B cell (primary cell): ENCODE data around the gene C19orf85. TPM values are rescaled to one million over a fixed set of nuclear protein-coding genes. Genes with fewer than 3 reads are reported as not detected.

Experiments used
- ATAC-seq: fragments of 200-7000 bp; cut with Tn5 transposase; one replicate; pipeline ENCODE4 v1.10.0; 2021; ENCODE audit warnings: low read depth, mild to moderate bottlenecking, moderate number of reproducible peaks, moderate library complexity
- CTCF ChIA-PET: fragments of 350-600 bp; sonication (Branson Sonifier 250); formaldehyde crosslinking; loops from one replicate; lab custom pipeline; 2021; ENCODE audit warnings: antibody characterized with exemption, inconsistent platforms; lab: Charles Lee
- POLR2A ChIA-PET: fragments of 350-600 bp; sonication (Branson Sonifier 250); formaldehyde crosslinking; loops from one replicate; lab custom pipeline; 2021; ENCODE audit warnings: antibody characterized with exemption; lab: Charles Lee
- DNase-seq: peaks from one replicate; pipeline ENCODE4 v3.0.0; 2013
- H2AFZ ChIP-seq: 2 replicates; pipeline ENCODE4 v1.6.1; 2012; ENCODE audit warnings: mild to moderate bottlenecking, low read depth, low read length; ENCODE audit not compliant: insufficient read depth, poor library complexity, severe bottlenecking
- H3K27ac ChIP-seq, 2 donors: 1 replicate in 1 of 2; 2 replicates in 1 of 2; pipeline ENCODE4 v1.5.1; 2012 to 2013; ENCODE audit warnings: low read length in 2 of 2, mild to moderate bottlenecking in 2 of 2, moderate library complexity in 1 of 2
- H3K27me3 ChIP-seq, 4 experiments: fragments of 200-600 bp in 1 of 4; sonication (generic) in 1 of 4; replicated peaks in 1 of 4; 1 replicate in 2 of 4; 2 replicates in 2 of 4; pipeline versions ENCODE4 v1.6.1 to v1.7.0; 2013 to 2016; ENCODE audit warnings: low read length in 3 of 4, mild to moderate bottlenecking in 2 of 4, mixed read lengths in 1 of 4, moderate library complexity in 1 of 4; ENCODE audit not compliant: insufficient read depth in 4 of 4, control insufficient read depth in 3 of 4; ENCODE audit errors: control extremely low read depth in 1 of 4
- H3K36me3 ChIP-seq, 2 experiments: replicated peaks in 1 of 2; 1 replicate in 1 of 2; 2 replicates in 1 of 2; pipeline versions ENCODE4 v1.6.1 to v1.7.1; 2013; ENCODE audit warnings: low read length in 1 of 2; ENCODE audit not compliant: insufficient read depth in 2 of 2, control insufficient read depth in 1 of 2; ENCODE audit errors: control extremely low read depth in 1 of 2, extremely low read depth in 1 of 2
- H3K4me1 ChIP-seq, 2 donors: fragments of 200-600 bp in 1 of 2; sonication (generic) in 1 of 2; 1 replicate in 1 of 2; 2 replicates in 1 of 2; pipeline versions ENCODE4 v1.5.1 to v1.6.1; 2013 to 2017; ENCODE audit warnings: low read length in 2 of 2; ENCODE audit not compliant: control insufficient read depth in 2 of 2, insufficient read depth in 2 of 2
- H3K4me2 ChIP-seq: replicated peaks from 2 replicates; pipeline ENCODE3; 2012; ENCODE audit warnings: mild to moderate bottlenecking, low read depth, low read length; ENCODE audit not compliant: poor library complexity, severe bottlenecking
- H3K4me3 ChIP-seq, 5 experiments: fragments of 200-600 bp in 1 of 5; sonication (generic) in 1 of 5; 1 replicate in 3 of 5; 2 replicates in 2 of 5; pipeline versions ENCODE4 v1.5.1 to v1.7.0; 2011 to 2016; ENCODE audit warnings: low read length in 4 of 5, mild to moderate bottlenecking in 4 of 5, low read depth in 2 of 5, control low read depth in 1 of 5, moderate library complexity in 1 of 5; ENCODE audit not compliant: insufficient read depth in 1 of 5; ENCODE audit errors: control extremely low read depth in 1 of 5, extremely low read depth in 1 of 5
- H3K79me2 ChIP-seq: fragments of 200-600 bp; sonication (generic); one replicate; pipeline ENCODE4 v1.6.0; 2016; ENCODE audit warnings: low read length; ENCODE audit not compliant: control insufficient read depth, insufficient read depth
- H3K9ac ChIP-seq: fragments of 200-600 bp; sonication (generic); 2 replicates; pipeline ENCODE4 v1.6.1; 2017; ENCODE audit warnings: mild to moderate bottlenecking, low read length, moderate library complexity
- H3K9me3 ChIP-seq, 3 donors: one replicate each; pipeline versions ENCODE4 v1.6.1 to v1.7.1; 2013; ENCODE audit warnings: low read length in 2 of 3; ENCODE audit not compliant: control insufficient read depth in 2 of 3, insufficient read depth in 1 of 3; ENCODE audit errors: control extremely low read depth in 1 of 3
- H4K20me1 ChIP-seq: 2 replicates; pipeline ENCODE4 v1.6.0; 2012; ENCODE audit warnings: mild to moderate bottlenecking, low read length; ENCODE audit not compliant: insufficient read depth, control insufficient read depth, poor library complexity, severe bottlenecking
- H3K27ac Mint-ChIP-seq: one replicate; pipeline ENCODE4 v1.8.0; 2021; ENCODE audit warnings: mixed read lengths
- H3K27me3 Mint-ChIP-seq: one replicate; pipeline ENCODE4 v1.8.0; 2021; ENCODE audit warnings: mixed read lengths
- H3K4me1 Mint-ChIP-seq: one replicate; pipeline ENCODE4 v1.8.0; 2021; ENCODE audit warnings: mixed read lengths
- H3K4me3 Mint-ChIP-seq: one replicate; pipeline ENCODE4 v1.8.0; 2021; ENCODE audit warnings: mixed read lengths
- H3K9me3 Mint-ChIP-seq: one replicate; pipeline ENCODE4 v1.8.0; 2022; ENCODE audit warnings: mixed read lengths; ENCODE audit not compliant: insufficient read depth
- CTCF ChIP-seq: fragments of 200-600 bp; IDR thresholded peaks from one replicate; pipeline ENCODE4 v1.8.0; 2022; ENCODE audit warnings: antibody characterized with exemption, mild to moderate bottlenecking
- EZH2 ChIP-seq: IDR thresholded peaks from 2 replicates; pipeline ENCODE4 v1.6.1; 2012; ENCODE audit warnings: borderline replicate concordance, low read depth, mild to moderate bottlenecking, moderate library complexity, low read length; ENCODE audit not compliant: insufficient read depth, poor library complexity, severe bottlenecking
- WGBS: methylation state at CpG from one replicate; pipeline ENCODE4 v1.1.5; 2013; ENCODE audit warnings: missing lambda C conversion rate; ENCODE audit not compliant: insufficient coverage; 5-methylcytosine and 5-hydroxymethylcytosine counted together
- intact Hi-C: fragments of 100-400 bp; cut with micrococcal nuclease; formaldehyde crosslinking; loops from one replicate; pipeline ENCODE4 v1.10.0; 2022
- polyA plus RNA-seq: library from polyadenylated mRNA; depleted of rRNA; stranded (reverse); fragments of >200 nt; gene quantifications from 2 replicates; pipeline ENCODE4 v1.2.3, GENCODE V29; 2012
- total RNA-seq, 2 donors: library from RNA; stranded (reverse); fragments of 120-200 nt in 1 of 2; gene quantifications; 1 replicate in 1 of 2; 2 replicates in 1 of 2; pipeline versions ENCODE4 v1.2.3 to v1.2.4, GENCODE V29; 2013 to 2022

C19orf85 gene
- total and polyA plus RNA-seq, 2 donors (not counting 1 experiment from before 2014, with no cell fraction given): not detected

DNA sequence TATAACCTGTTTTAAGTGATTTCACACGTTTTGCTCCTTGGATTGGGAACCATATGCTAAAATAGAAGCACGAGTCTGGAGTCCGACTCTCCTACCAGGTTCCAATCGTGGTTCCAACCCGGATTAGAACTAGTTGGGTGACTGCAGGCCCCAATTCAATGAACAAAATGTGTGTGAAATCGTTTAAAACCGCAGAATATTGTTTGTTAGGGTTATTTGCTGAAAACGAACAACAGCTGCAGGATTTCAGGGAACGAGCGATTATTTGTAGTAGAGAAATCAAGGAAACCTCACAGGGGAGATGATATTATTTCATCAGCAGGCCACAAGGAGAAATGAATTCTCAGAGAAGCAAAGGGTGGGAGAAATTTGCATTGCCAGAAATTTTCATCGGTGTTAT lies 40.4 kb upstream of the C19orf85 start:
- POLR2A ChIA-PET: interaction anchor here (0.6 to 1.2 kb wide), 4 partner anchors 29 to 363 kb away, joined by 3 to 7 read pairs (median 5); partner anchors contain the start of gene ZNF628
- CTCF ChIA-PET: interaction anchor here (0.7 to 2.7 kb wide), 15 partner anchors 10 to 1712 kb away, joined by 3 to 133 read pairs (median 6); partner anchors contain the start of genes U2AF2 and ZNF628

More for the DNA sequence above, 40.4 kb upstream of the C19orf85 start:
- no peaks in the 10 kb centered on the region for H3K36me3 ChIP-seq
- H3K4me3 ChIP-seq: no peak overlapping the region
- intact Hi-C loops: loop anchor here (1.0 to 5.0 kb wide), 4 partner anchors 12 to 203 kb away; no protein-coding TSS in a partner anchor
- no peak overlapping the region for H3K4me2 ChIP-seq
- H3K9me3 ChIP-seq: no peaks in the 10 kb centered on the region
- no peak overlapping the region for H3K9ac ChIP-seq
- Mint-ChIP-seq H3K27me3 (no peaks in the 10 kb centered on the region), H3K4me1 (peaks cover 16% of the 10 kb centered on the region), H3K27ac (no peak overlapping the region), H3K4me3 (no peak overlapping the region), H3K9me3 (no peaks in the 10 kb centered on the region)
- ATAC-seq: no peak
- H3K27ac ChIP-seq: no peak overlapping the region
- 86% methylated on average over 8 of the region's 11 CpGs for WGBS
- peaks cover 0 to 5% (median 0%) of the 10 kb centered on the region in 4 experiments for H3K27me3 ChIP-seq
- H3K79me2 ChIP-seq: peaks cover 6% of the 10 kb centered on the region
- TF ChIP-seq CTCF: no peak
- TF ChIP-seq EZH2: no peak
- no peaks in the 10 kb centered on the region for H4K20me1 ChIP-seq
- no peak for DNase-seq
- peaks cover 4 to 16% of the 10 kb centered on the region in 2 donors for H3K4me1 ChIP-seq
- H2AFZ ChIP-seq: no peak overlapping the region
